Uterus (tissue), 2 donors: ENCODE data around the gene HS6ST3.

ENCODE experiments used
- POLR2A ChIP-seq, 2 donors: fragments of 450-650 bp; IDR thresholded peaks; one replicate each; pipeline ENCODE4 v1.6.1; 2016; ENCODE audit warnings: antibody characterized with exemption in 2 of 2, mild to moderate bottlenecking in 1 of 2, moderate library complexity in 1 of 2
- TF ChIP-seq, protein P1 (sequence below), 4 experiments: fragments of 200-600 bp in 2 of 4; fragments of 450-650 bp in 2 of 4; sonication (generic) in 2 of 4; IDR thresholded peaks; one replicate each; pipeline ENCODE4 v1.5.1; 2016 to 2019; ENCODE audit warnings: antibody characterized with exemption in 4 of 4, mild to moderate bottlenecking in 2 of 4, moderate library complexity in 1 of 4

DNA sequence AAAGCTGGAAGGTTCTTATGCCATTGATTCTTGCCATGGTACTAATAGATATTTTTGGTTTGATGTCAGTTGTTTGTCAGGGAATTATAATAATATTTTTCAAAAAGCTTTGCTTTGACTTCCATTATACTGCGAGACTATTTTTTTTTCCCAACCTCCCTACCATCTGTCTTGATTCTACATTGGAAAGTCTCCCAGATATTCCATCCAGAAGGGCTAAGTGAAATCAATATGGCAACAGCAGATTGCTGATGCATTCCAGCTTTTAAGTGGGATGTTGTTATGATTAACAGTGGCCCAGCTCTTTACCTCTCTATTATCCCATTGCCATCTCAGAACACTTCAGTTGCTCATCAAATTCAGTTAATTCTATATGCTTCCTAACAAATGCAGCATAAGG, 657.0 kb downstream of the HS6ST3 start:
- TF ChIP-seq POLR2A (IDR thresholded peaks at IDR 0.05): no peak
- TF ChIP-seq, protein P1, sequence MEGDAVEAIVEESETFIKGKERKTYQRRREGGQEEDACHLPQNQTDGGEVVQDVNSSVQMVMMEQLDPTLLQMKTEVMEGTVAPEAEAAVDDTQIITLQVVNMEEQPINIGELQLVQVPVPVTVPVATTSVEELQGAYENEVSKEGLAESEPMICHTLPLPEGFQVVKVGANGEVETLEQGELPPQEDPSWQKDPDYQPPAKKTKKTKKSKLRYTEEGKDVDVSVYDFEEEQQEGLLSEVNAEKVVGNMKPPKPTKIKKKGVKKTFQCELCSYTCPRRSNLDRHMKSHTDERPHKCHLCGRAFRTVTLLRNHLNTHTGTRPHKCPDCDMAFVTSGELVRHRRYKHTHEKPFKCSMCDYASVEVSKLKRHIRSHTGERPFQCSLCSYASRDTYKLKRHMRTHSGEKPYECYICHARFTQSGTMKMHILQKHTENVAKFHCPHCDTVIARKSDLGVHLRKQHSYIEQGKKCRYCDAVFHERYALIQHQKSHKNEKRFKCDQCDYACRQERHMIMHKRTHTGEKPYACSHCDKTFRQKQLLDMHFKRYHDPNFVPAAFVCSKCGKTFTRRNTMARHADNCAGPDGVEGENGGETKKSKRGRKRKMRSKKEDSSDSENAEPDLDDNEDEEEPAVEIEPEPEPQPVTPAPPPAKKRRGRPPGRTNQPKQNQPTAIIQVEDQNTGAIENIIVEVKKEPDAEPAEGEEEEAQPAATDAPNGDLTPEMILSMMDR (IDR thresholded peaks at IDR 0.05): no peak
